Mucosa of rectum (tissue), 2 donors: ENCODE results near the gene ATP6V1B1.

Experiments
- H3K27ac ChIP-seq, 2 donors: one replicate each; pipeline ENCODE4 v1.7.0; 2013; ENCODE audit warnings: inconsistent platforms in 2 of 2, low read depth in 2 of 2, low read length in 2 of 2
- H3K27me3 ChIP-seq, 2 donors: one replicate each; pipeline ENCODE4 v1.7.0; 2013; ENCODE audit warnings: low read length in 2 of 2; ENCODE audit not compliant: control insufficient read depth in 2 of 2, insufficient read depth in 2 of 2
- H3K36me3 ChIP-seq, 2 donors: one replicate each; pipeline ENCODE4 v1.7.0; 2013; ENCODE audit warnings: low read length in 2 of 2; ENCODE audit not compliant: control insufficient read depth in 2 of 2, insufficient read depth in 2 of 2
- H3K4me1 ChIP-seq, 2 donors: one replicate each; pipeline ENCODE4 v1.7.0; 2013; ENCODE audit warnings: low read length in 2 of 2, mild to moderate bottlenecking in 1 of 2; ENCODE audit not compliant: control insufficient read depth in 2 of 2, insufficient read depth in 2 of 2
- H3K4me3 ChIP-seq, 2 donors: one replicate each; pipeline ENCODE4 v1.7.0; 2013; ENCODE audit warnings: low read length in 2 of 2
- H3K9ac ChIP-seq, 2 donors: one replicate each; pipeline ENCODE4 v1.7.0; 2013; ENCODE audit warnings: low read length in 2 of 2, low read depth in 1 of 2, mild to moderate bottlenecking in 1 of 2
- H3K9me3 ChIP-seq, 2 donors: one replicate each; pipeline ENCODE4 v1.7.0; 2013; ENCODE audit warnings: low read length in 2 of 2; ENCODE audit not compliant: control insufficient read depth in 2 of 2
- donor health status: healthy.
- donor health status: Normal muscosa, but diverticular disease.

The ATP6V1B1 gene

DNA sequence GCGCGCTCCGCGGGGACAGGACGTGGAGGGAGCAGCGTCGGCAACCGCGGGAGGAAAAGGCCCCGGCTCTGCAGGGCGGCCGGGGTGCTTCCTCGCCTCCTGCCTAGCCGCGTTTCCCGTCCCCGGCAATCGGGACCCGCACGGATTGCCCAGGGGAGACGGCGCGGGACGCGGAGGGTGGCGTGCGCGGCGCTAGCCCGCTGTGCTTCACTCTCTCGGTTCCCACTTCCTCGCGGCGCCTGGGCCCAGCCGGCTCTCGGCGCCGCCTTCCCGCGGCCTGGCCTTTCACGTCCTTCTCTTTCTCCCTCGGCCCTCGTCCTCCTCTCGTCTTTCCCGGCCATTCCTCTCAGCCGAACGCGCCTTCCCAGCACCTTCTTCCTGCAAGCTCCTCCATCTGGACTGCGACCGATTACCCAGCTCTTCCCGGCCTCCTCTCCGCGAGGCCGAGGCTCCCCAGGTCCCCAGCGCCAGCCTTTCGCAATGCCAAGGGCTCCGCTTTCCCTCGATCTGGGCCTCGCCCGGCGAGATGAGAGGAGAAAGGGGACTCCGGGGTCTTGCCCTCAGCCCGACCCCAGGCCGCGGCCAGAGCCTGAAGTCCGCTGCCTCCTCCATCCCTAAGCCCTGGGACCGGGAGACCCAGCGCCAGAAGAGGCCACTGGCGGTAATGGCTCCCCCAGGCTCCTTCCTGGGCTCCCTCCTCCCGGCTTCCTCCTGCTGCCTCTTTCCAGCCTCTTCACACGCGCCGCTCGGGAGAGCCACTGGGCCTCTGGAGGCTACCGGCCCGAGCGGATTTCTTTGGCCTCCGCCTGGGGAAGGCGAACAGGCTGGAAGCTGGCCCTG, 34.3 kb upstream of the ATP6V1B1 start:
- H3K36me3 ChIP-seq, result no peaks in the 10 kb centered on the region
- no peak overlapping the region for H3K27ac ChIP-seq
- H3K4me1 ChIP-seq, result peaks cover 4 to 17% of the 10 kb centered on the region in 2 donors
- H3K27me3 ChIP-seq, result peaks cover 48 to 72% of the 10 kb centered on the region in 2 donors
- H3K4me3 ChIP-seq, result peak overlapping the region; percentile 49 to 61
- no peaks in the 10 kb centered on the region for H3K9me3 ChIP-seq
- H3K9ac ChIP-seq, result peak overlapping the region; percentile 32 to 50

DNA sequence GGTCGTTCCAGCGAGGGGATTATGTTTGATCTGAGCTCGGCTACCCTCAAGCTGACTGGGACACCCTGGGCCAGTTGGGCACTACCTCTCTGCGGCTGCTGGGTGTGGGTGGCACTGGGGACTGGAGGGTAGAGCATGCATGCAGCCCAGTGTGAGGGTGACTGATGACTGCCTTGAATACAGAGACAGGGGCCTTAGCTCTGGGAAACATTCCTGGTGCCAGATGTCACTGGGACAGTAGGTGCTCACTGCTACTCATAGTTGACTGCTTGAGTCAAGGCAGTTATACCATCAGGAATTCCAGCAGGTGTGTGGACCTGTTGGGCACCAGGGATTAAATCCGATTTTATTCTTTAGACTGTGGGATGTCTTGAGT, 33.6 kb upstream of the ATP6V1B1 start:
- Histone ChIP-seq H3K9ac (no peak overlapping the region), H3K27ac (no peak overlapping the region)

GRCh38 chr2:70902579-70902978, 33.1 kb upstream of the ATP6V1B1 start:
- no peak overlapping the region for H3K4me3 ChIP-seq
- peaks cover 4 to 17% of the 10 kb centered on the region in 2 donors for H3K4me1 ChIP-seq
- peaks cover 49 to 73% of the 10 kb centered on the region in 2 donors for H3K27me3 ChIP-seq
- H3K9ac ChIP-seq, result no peak overlapping the region
- no peak overlapping the region for H3K27ac ChIP-seq
- no peaks in the 10 kb centered on the region for H3K36me3 ChIP-seq
- H3K9me3 ChIP-seq, result no peaks in the 10 kb centered on the region

More for the DNA sequence above, 33.6 kb upstream of the ATP6V1B1 start:
- Histone ChIP-seq H3K27me3 (peaks cover 51 to 74% of the 10 kb centered on the region in 2 donors), H3K4me1 (peaks cover 4 to 17% of the 10 kb centered on the region in 2 donors), H3K36me3 (no peaks in the 10 kb centered on the region), H3K4me3 (no peak overlapping the region), H3K9me3 (no peaks in the 10 kb centered on the region)

GRCh38 chr2:70903171-70903570, 32.5 kb upstream of the ATP6V1B1 start:
- no peak overlapping the region for H3K27ac ChIP-seq
- peaks cover 4 to 17% of the 10 kb centered on the region in 2 donors for H3K4me1 ChIP-seq
- H3K4me3 ChIP-seq, result no peak overlapping the region
- H3K27me3 ChIP-seq, result peaks cover 46 to 70% of the 10 kb centered on the region in 2 donors
- H3K9ac ChIP-seq, result no peak overlapping the region
- no peaks in the 10 kb centered on the region for H3K9me3 ChIP-seq
- no peaks in the 10 kb centered on the region for H3K36me3 ChIP-seq

- no peak overlapping the region for H3K9ac ChIP-seq
- H3K4me3 ChIP-seq, result no peak overlapping the region
- H3K4me1 ChIP-seq, result peaks cover 4 to 17% of the 10 kb centered on the region in 2 donors
- H3K27me3 ChIP-seq, result peaks cover 46 to 69% of the 10 kb centered on the region in 2 donors
- H3K27ac ChIP-seq, result no peak overlapping the region
- H3K9me3 ChIP-seq, result no peaks in the 10 kb centered on the region
- H3K36me3 ChIP-seq, result no peaks in the 10 kb centered on the region
Measured at GRCh38 chr2:70903641-70904340, 31.9 kb upstream of the ATP6V1B1 start.

GRCh38 chr2:70904371-70905216, 31.1 kb upstream of the ATP6V1B1 start:
- no peaks in the 10 kb centered on the region for H3K9me3 ChIP-seq
- H3K4me1 ChIP-seq, result peaks cover 4 to 17% of the 10 kb centered on the region in 2 donors
- no peak overlapping the region for H3K4me3 ChIP-seq
- no peak overlapping the region for H3K27ac ChIP-seq
- no peak overlapping the region for H3K9ac ChIP-seq
- H3K27me3 ChIP-seq, result peaks cover 39 to 61% of the 10 kb centered on the region in 2 donors
- H3K36me3 ChIP-seq, result no peaks in the 10 kb centered on the region

DNA sequence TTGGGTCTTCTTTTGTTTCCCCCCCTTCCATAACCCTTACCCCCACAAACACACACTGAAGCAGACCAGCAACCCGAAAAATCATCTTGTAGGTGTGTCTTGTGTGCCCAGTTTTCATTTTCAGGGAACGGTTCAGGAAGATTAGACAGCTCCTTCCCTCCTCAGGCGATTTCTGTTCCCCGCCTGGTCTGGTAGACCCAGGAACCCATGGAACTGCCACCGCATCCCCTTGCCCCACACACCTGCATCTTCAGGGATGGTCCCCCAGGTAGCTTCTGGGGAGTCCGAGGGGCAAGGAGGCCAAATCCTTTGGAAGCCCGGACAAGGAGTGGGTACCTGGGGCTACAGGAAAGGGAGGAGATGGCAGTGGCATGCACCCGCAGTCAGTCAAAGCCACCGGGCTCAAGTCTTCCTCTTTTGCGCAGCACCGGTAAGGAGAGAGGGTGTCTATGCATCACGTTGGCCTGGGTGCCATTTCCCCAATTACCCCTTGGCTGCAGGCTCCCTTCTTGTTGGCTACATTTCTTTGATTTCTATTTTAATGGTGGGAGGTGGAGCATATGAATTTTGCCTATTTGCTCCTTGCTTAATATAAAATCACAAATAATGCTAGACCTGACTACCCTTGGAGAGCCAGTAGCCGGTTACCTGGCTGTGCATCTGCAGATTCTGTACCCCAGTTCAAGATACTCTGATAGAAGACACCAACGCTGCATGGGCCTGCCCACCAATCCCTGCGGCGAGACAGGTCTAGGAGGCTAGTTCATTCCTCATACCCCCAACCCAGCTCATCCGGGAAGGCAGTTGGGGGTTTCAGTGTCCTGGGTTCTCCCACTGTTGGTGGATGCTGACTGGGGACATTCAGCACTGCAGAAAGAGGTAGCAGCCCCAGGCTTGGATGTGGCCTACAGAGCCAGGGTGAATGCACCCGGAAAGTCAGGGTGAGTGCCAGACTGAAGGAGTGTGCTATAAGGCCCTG, 30.0 kb upstream of the ATP6V1B1 start:
- no peak overlapping the region for H3K4me3 ChIP-seq
- peaks cover 35 to 54% of the 10 kb centered on the region in 2 donors for H3K27me3 ChIP-seq
- no peaks in the 10 kb centered on the region for H3K36me3 ChIP-seq
- H3K4me1 ChIP-seq, result peaks cover 3 to 10% of the 10 kb centered on the region in 2 donors
- H3K9ac ChIP-seq, result no peak overlapping the region
- H3K27ac ChIP-seq, result no peak overlapping the region
- no peaks in the 10 kb centered on the region for H3K9me3 ChIP-seq

- Histone ChIP-seq H3K9me3 (no peaks in the 10 kb centered on the region), H3K9ac (no peak overlapping the region), H3K4me1 (peaks cover 0 to 2% of the 10 kb centered on the region in 2 donors), H3K36me3 (no peaks in the 10 kb centered on the region), H3K4me3 (no peak overlapping the region), H3K27me3 (peaks cover 29 to 48% of the 10 kb centered on the region in 2 donors), H3K27ac (no peak overlapping the region)
Measured at GRCh38 chr2:70906439-70907005, 29.2 kb upstream of the ATP6V1B1 start.
